Progenitor cell of endocrine pancreas (in vitro differentiated cells): Measurements from ENCODE around the gene IL34. TPM values are rescaled to one million over a fixed set of nuclear protein-coding genes. Genes with fewer than 3 reads are reported as not detected.
"Not testable (repeated sequence)": the region's sequence is repeated elsewhere in the genome, so short reads cannot be mapped to it uniquely, and the experiment has no call there.

Experiments used
- DNase-seq: peaks from one replicate; pipeline ENCODE4 v3.0.0; 2021; ENCODE audit warnings: low spot score; ENCODE audit not compliant: unreplicated experiment
- H3K27ac Mint-ChIP-seq: 2 replicates; pipeline ENCODE4 v1.8.0; 2021; ENCODE audit warnings: mild to moderate bottlenecking, moderate library complexity, mixed read lengths
- H3K27me3 Mint-ChIP-seq: 2 replicates; pipeline ENCODE4 v1.8.0; 2021; ENCODE audit warnings: mixed read lengths
- H3K36me3 Mint-ChIP-seq: 2 replicates; pipeline ENCODE4 v1.8.0; 2022; ENCODE audit warnings: mixed read lengths; ENCODE audit not compliant: insufficient read depth
- H3K4me1 Mint-ChIP-seq: 2 replicates; pipeline ENCODE4 v1.8.0; 2021; ENCODE audit warnings: low read depth, mixed read lengths
- H3K4me3 Mint-ChIP-seq: 2 replicates; pipeline ENCODE4 v1.8.0; 2021; ENCODE audit warnings: low read depth, mild to moderate bottlenecking, moderate library complexity, mixed read lengths
- H3K9me3 Mint-ChIP-seq: 2 replicates; pipeline ENCODE4 v1.8.0; 2021; ENCODE audit warnings: low read depth, mixed read lengths
- total RNA-seq: library from RNA; stranded (reverse); gene quantifications from 2 replicates; pipeline ENCODE4 v1.2.1, GENCODE V29; 2021
- TF ChIP-seq, protein P1 (sequence below): fragments of 200-600 bp; sonication (generic); IDR thresholded peaks from one replicate; pipeline ENCODE4 v1.5.0; 2021; ENCODE audit warnings: antibody characterized with exemption, mild to moderate bottlenecking; ENCODE audit not compliant: unreplicated experiment

Gene IL34
- total RNA-seq, 1 donor from 2014 or later = not detected

GRCh38 chr16:70664325-70665112, 18.2 kb downstream of the IL34 start:
- Mint-ChIP-seq H3K9me3 (peaks cover 7% of the 10 kb centered on the region), H3K36me3 (peaks cover 34% of the 10 kb centered on the region), H3K27ac (no peak overlapping the region), H3K27me3 (no peaks in the 10 kb centered on the region), H3K4me1 (no peaks in the 10 kb centered on the region), H3K4me3 (no peak overlapping the region)
- TF ChIP-seq, protein P1, sequence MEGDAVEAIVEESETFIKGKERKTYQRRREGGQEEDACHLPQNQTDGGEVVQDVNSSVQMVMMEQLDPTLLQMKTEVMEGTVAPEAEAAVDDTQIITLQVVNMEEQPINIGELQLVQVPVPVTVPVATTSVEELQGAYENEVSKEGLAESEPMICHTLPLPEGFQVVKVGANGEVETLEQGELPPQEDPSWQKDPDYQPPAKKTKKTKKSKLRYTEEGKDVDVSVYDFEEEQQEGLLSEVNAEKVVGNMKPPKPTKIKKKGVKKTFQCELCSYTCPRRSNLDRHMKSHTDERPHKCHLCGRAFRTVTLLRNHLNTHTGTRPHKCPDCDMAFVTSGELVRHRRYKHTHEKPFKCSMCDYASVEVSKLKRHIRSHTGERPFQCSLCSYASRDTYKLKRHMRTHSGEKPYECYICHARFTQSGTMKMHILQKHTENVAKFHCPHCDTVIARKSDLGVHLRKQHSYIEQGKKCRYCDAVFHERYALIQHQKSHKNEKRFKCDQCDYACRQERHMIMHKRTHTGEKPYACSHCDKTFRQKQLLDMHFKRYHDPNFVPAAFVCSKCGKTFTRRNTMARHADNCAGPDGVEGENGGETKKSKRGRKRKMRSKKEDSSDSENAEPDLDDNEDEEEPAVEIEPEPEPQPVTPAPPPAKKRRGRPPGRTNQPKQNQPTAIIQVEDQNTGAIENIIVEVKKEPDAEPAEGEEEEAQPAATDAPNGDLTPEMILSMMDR = no peak
- DNase-seq = no peak

GRCh38 chr16:70665113-70665694, 18.8 kb downstream of the IL34 start:
- H3K27me3 Mint-ChIP-seq = no peaks in the 10 kb centered on the region
- no peaks in the 10 kb centered on the region for H3K4me1 Mint-ChIP-seq
- no peak overlapping the region for H3K4me3 Mint-ChIP-seq
- TF ChIP-seq, protein P1 = no peak
- peaks cover 9% of the 10 kb centered on the region for H3K9me3 Mint-ChIP-seq
- no peak overlapping the region for H3K27ac Mint-ChIP-seq
- H3K36me3 Mint-ChIP-seq = peaks cover 41% of the 10 kb centered on the region
- no peak for DNase-seq

DNA sequence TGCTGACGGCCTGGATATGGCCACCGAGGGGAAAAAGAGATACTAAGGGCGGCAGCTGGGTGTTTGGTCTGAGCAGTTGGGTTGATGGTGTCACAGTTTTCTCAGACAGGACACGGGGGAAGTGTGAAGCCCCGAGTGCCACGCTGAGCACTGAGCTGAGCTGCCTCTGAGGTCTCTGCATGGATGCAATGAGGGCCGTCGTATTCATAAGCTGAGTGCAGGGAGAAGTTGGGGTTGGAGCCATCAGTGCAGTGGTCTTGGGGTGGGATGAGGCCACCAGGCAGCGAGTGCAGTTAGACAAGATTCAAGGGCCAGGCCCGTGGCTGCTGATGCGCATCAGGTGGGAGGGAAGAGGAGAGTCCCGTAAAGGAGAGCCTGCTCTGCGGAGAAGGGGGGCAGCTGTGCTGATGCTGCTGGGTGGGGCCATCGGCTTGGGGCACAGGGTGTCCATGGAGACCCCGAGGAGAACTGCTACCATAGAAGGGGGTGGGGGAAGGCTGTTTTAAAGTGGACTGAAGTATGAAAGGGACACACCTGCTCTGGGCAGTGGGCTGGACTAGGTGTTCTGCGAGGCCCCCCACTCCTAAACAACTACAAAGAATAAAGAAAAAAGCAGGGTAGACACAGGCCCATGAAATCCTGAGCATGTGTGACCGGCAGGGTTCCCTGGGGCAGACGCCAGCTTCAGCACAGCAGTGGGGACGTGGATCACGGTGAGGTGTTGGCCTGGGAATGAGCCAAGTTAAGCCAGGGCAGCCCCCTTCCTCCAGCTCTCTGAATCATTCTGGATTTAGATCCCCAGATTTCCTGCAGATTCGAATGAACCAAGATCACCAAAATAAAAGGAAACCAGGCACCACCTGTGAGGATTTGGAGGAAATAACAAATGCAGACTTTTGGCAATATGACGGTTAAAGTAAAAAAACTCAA, 19.7 kb downstream of the IL34 start:
- DNase-seq = no peak
- no peak overlapping the region for H3K27ac Mint-ChIP-seq
- H3K36me3 Mint-ChIP-seq = peaks cover 46% of the 10 kb centered on the region
- TF ChIP-seq, protein P1 = no peak
- H3K27me3 Mint-ChIP-seq = no peaks in the 10 kb centered on the region
- H3K9me3 Mint-ChIP-seq = peaks cover 12% of the 10 kb centered on the region
- H3K4me1 Mint-ChIP-seq = no peaks in the 10 kb centered on the region
- no peak overlapping the region for H3K4me3 Mint-ChIP-seq

DNA sequence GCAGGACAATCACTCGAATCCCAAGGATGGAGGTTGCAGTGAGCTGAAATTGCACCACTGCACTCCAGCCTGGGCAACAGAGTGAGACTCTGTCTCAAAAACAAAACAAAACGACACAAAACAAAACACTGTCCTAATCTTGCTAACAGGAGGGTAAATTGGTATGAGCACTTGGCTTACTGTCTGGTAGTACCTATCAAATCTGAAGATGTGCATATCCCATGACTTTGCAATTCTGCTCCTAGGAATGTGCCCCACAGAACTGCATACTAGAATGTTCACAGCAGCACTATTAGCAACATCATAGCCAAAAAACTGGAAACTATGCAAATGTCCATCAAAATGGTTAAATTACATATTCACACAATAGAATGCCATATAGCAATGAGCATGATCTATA, 23.8 kb downstream of the IL34 start:
- Mint-ChIP-seq H3K9me3 (peaks cover 12% of the 10 kb centered on the region), H3K4me3 (no peak overlapping the region), H3K36me3 (peaks cover 57% of the 10 kb centered on the region), H3K27ac (no peak overlapping the region), H3K27me3 (no peaks in the 10 kb centered on the region), H3K4me1 (no peaks in the 10 kb centered on the region)
- no peak for DNase-seq
- TF ChIP-seq, protein P1 = no peak

DNA sequence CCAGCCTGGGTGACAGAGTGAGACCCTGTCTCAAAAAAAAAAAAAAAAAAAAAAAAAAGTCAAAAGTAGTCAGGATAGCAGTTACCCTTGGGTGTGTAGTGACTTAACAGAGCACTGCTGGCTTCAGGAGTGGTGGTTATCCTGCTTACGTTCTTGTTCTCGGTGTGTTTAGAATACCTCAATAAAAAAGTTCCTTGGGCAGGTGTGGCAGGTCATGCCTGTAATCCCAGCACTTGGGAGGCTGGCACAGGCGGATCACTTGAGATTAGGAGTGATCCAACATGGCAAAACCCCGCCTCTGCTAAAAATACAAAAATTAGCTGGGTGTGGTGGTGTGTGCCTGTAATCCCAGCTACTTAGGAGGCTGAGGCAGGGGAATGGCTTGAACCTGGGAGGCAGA, 24.6 kb downstream of the IL34 start:
- not testable (repeated sequence) for H3K4me3 Mint-ChIP-seq, H3K4me1 Mint-ChIP-seq, DNase-seq, H3K27me3 Mint-ChIP-seq, H3K27ac Mint-ChIP-seq
- peaks cover 57% of the 10 kb centered on the region for H3K36me3 Mint-ChIP-seq
- peaks cover 12% of the 10 kb centered on the region for H3K9me3 Mint-ChIP-seq
